ENCODE measurements around the gene LIPE.
"Not testable (repeated sequence)": the region's sequence is repeated elsewhere in the genome, so short reads cannot be mapped to it uniquely, and the experiment has no call there.

LIPE gene

GRCh38 chr19:42427313-42427712 is at the start of gene LIPE:
Gene LIPE (minus strand): TSS chr19:42427388. CDS start chr19:42427149, 239 bp downstream.
- no peak for DNase-seq

- DNase-seq = no peak
Observed at GRCh38 chr19:42475366-42475765, 48.2 kb upstream of the LIPE start.

- DNase-seq = no peak
Observed at GRCh38 chr19:42474743-42475142, 47.6 kb upstream of the LIPE start.

- DNase-seq = no peak
Observed at GRCh38 chr19:42473686-42474085, 46.5 kb upstream of the LIPE start.

- no peak for DNase-seq
Observed at GRCh38 chr19:42472402-42473147, 45.4 kb upstream of the LIPE start.

- DNase-seq = no peak
Observed at GRCh38 chr19:42471554-42472249, 44.5 kb upstream of the LIPE start.

GRCh38 chr19:42469311-42470235 is 42.4 kb upstream of the LIPE start:
- DNase-seq = no peak

GRCh38 chr19:42468273-42468796 is 41.1 kb upstream of the LIPE start:
- DNase-seq = no peak

- no peak for DNase-seq
Observed at GRCh38 chr19:42467183-42467760, 40.1 kb upstream of the LIPE start.

- no peak for DNase-seq
Observed at GRCh38 chr19:42466521-42467182, 39.5 kb upstream of the LIPE start.

- DNase-seq = no peak
Observed at GRCh38 chr19:42465827-42466280, 38.7 kb upstream of the LIPE start.

GRCh38 chr19:42461700-42462324 is 34.6 kb upstream of the LIPE start:
- DNase-seq = no peak

GRCh38 chr19:42461231-42461630 is 34.0 kb upstream of the LIPE start:
- not testable (repeated sequence) for DNase-seq

GRCh38 chr19:42459926-42460325 is 32.7 kb upstream of the LIPE start:
- no peak for DNase-seq

- no peak for DNase-seq
Observed at GRCh38 chr19:42455621-42456081, 28.5 kb upstream of the LIPE start.

- DNase-seq = no peak
Observed at GRCh38 chr19:42455086-42455485, 27.9 kb upstream of the LIPE start.

- no peak for DNase-seq
Observed at GRCh38 chr19:42452590-42452989, 25.4 kb upstream of the LIPE start.

GRCh38 chr19:42450314-42450934 is 23.2 kb upstream of the LIPE start:
- peak; percentile 66 for DNase-seq

GRCh38 chr19:42448306-42448705 is 21.1 kb upstream of the LIPE start:
- DNase-seq = not testable (repeated sequence)

- DNase-seq = no peak
Observed at GRCh38 chr19:42445948-42446347, 18.8 kb upstream of the LIPE start.

GRCh38 chr19:42443944-42444398 is 16.8 kb upstream of the LIPE start:
- no peak for DNase-seq

Measured in NCI-H510A (cell line).